K562 (cell line): Measurements from ENCODE around the gene MAK. TPM values are rescaled to one million over a fixed set of nuclear protein-coding genes. Genes with fewer than 3 reads are reported as not detected.

Experiments used
- ATAC-seq: fragments of 200-7000 bp; cut with Tn5 transposase; 3 replicates; pipeline ENCODE4 v1.9.1; 2020; ENCODE audit warnings: moderate library complexity
- BruUV-seq: library from RNA; stranded (reverse); fragments of 400-500 nt; replicated peaks from 2 replicates; lab custom pipeline; 2021; lab: Mats Ljungman, UMichigan
- CTCF ChIA-PET: fragments of 300-600 bp; formaldehyde crosslinking; extraction: SDS; loops from one replicate; lab custom pipeline; 2021; ENCODE audit warnings: low intra/inter-chr PET ratio; lab: Yijun Ruan, JAX
- POLR2A ChIA-PET: fragments of 300-600, 350-650 bp; sonication (Branson Sonifier 250); formaldehyde crosslinking; extraction: SDS; loops from one replicate; lab custom pipeline; 2021; ENCODE audit warnings: antibody characterized with exemption, inconsistent platforms; lab: Yijun Ruan, JAX
- DNase-seq, 4 experiments: peaks; one replicate each; pipeline versions ENCODE4 v3.0.0 to v3.0.0-alpha.2; 2011 to 2018; ENCODE audit warnings: low spot score in 3 of 4, mixed read lengths in 3 of 4; ENCODE audit errors: extremely low read depth in 1 of 4
- FAIRE-seq: peaks from 2 replicates; lab custom pipeline; 2011; peaks lifted over from hg19 to GRCh38; lab: Jason Lieb, UNC
- H2AFZ ChIP-seq: 2 replicates; pipeline ENCODE4 v1.6.0; 2011; ENCODE audit warnings: low read depth, low read length, control low read depth, inconsistent platforms
- H3K27ac ChIP-seq: fragments of 200-600 bp; 3 replicates; pipeline ENCODE4 v1.8.0; 2011; ENCODE audit warnings: low read depth, mild to moderate bottlenecking, control low read depth, inconsistent platforms, low read length, moderate library complexity, mixed read lengths; ENCODE audit errors: extremely low read depth
- H3K27me3 ChIP-seq, 2 experiments: fragments of 300-600 bp in 1 of 2; 2 replicates in 1 of 2; 3 replicates in 1 of 2; pipeline versions ENCODE4 v1.6.0 to v1.8.0; 2011; ENCODE audit warnings: inconsistent platforms in 2 of 2, low read length in 2 of 2, mild to moderate bottlenecking in 1 of 2, mixed read lengths in 1 of 2, moderate library complexity in 1 of 2; ENCODE audit not compliant: control insufficient read depth in 2 of 2, insufficient read depth in 2 of 2
- H3K36me3 ChIP-seq: fragments of 300-600 bp; 3 replicates; pipeline ENCODE4 v1.8.0; 2011; ENCODE audit warnings: mild to moderate bottlenecking, low read length, inconsistent platforms; ENCODE audit not compliant: control insufficient read depth, insufficient read depth
- H3K4me1 ChIP-seq, 2 experiments: fragments of 200-600 bp in 1 of 2; replicated peaks in 1 of 2; 2 replicates in 1 of 2; 3 replicates in 1 of 2; pipeline versions ENCODE4 v1.5.1 to v1.8.0; 2011; ENCODE audit warnings: inconsistent platforms in 2 of 2, low read length in 2 of 2, mild to moderate bottlenecking in 1 of 2, mixed read lengths in 1 of 2, moderate library complexity in 1 of 2; ENCODE audit not compliant: control insufficient read depth in 2 of 2, insufficient read depth in 2 of 2
- H3K4me2 ChIP-seq: 2 replicates; pipeline ENCODE4 v1.6.1; 2011; ENCODE audit warnings: low read length, control low read depth, inconsistent platforms, mixed read lengths; ENCODE audit not compliant: insufficient read depth
- H3K4me3 ChIP-seq: fragments of 200-600 bp; sonication (generic), shearing (Covaris generic); 2 replicates; pipeline ENCODE4 v1.5.1; 2016; ENCODE audit warnings: control low read depth, inconsistent platforms
- H3K79me2 ChIP-seq: fragments of 200-600 bp; 3 replicates; pipeline ENCODE4 v1.8.0; 2011; ENCODE audit warnings: low read length, inconsistent platforms; ENCODE audit not compliant: control insufficient read depth, insufficient read depth
- H3K9ac ChIP-seq, 2 experiments: 2 replicates each; pipeline versions ENCODE4 v1.6.0 to v1.6.1; 2011; ENCODE audit warnings: low read depth in 2 of 2, low read length in 2 of 2, control low read depth in 1 of 2, inconsistent platforms in 1 of 2, mild to moderate bottlenecking in 1 of 2, mixed read lengths in 1 of 2; ENCODE audit not compliant: insufficient read depth in 1 of 2
- H3K9me1 ChIP-seq: one replicate; pipeline ENCODE4 v1.6.0; 2011; ENCODE audit warnings: inconsistent platforms, mild to moderate bottlenecking, low read length, moderate library complexity; ENCODE audit not compliant: control insufficient read depth, insufficient read depth
- H3K9me3 ChIP-seq: replicated peaks from 2 replicates; pipeline ENCODE4 v1.5.1; 2011; ENCODE audit warnings: low read depth, low read length, inconsistent platforms; ENCODE audit not compliant: control insufficient read depth, insufficient read depth
- H4K20me1 ChIP-seq: replicated peaks from 2 replicates; pipeline ENCODE4 v1.6.1; 2011; ENCODE audit warnings: low read length, inconsistent platforms, mixed read lengths; ENCODE audit not compliant: control insufficient read depth, insufficient read depth
- ARID1B ChIP-seq: fragments of 450-650 bp; IDR thresholded peaks from 2 replicates; pipeline ENCODE4 v1.6.1; 2016; ENCODE audit warnings: antibody characterized with exemption, mild to moderate bottlenecking, inconsistent platforms
- CBFA2T2 ChIP-seq: fragments of 450-650 bp; conservative IDR thresholded peaks from 2 replicates; pipeline ENCODE4 v1.6.1; 2017; ENCODE audit warnings: mild to moderate bottlenecking
- FOXM1 ChIP-seq, 2 experiments: fragments of 450-650 bp in 1 of 2; sonication (generic) in 1 of 2; formaldehyde crosslinking in 1 of 2; IDR thresholded peaks; 2 replicates each; pipeline versions ENCODE4 v1.6.1 to v1.9.0; 2017 to 2022; ENCODE audit warnings: low read depth in 2 of 2, mild to moderate bottlenecking in 2 of 2, missing genetic modification reagents in 1 of 2, moderate library complexity in 1 of 2
- KDM1A ChIP-seq, 2 experiments: fragments of 450-650 bp; IDR thresholded peaks; 2 replicates each; pipeline ENCODE4 v1.6.1; 2016; ENCODE audit warnings: mild to moderate bottlenecking in 2 of 2
- PML ChIP-seq: IDR thresholded peaks from 2 replicates; pipeline ENCODE4 v1.6.1; 2012; ENCODE audit warnings: low read length, inconsistent platforms
- POLR2AphosphoS5 ChIP-seq: IDR thresholded peaks from 2 replicates; pipeline ENCODE4 v1.6.1; 2011; ENCODE audit warnings: mild to moderate bottlenecking, low read depth, low read length, moderate library complexity; ENCODE audit not compliant: control insufficient read depth, insufficient read depth
- STAT5A ChIP-seq: IDR thresholded peaks from 2 replicates; pipeline ENCODE4 v1.6.1; 2012; ENCODE audit warnings: low read length, inconsistent platforms, borderline replicate concordance
- TAF9B ChIP-seq: fragments of 450-650 bp; IDR thresholded peaks from 2 replicates; pipeline ENCODE4 v1.6.1; 2018; ENCODE audit warnings: mild to moderate bottlenecking; ENCODE audit not compliant: partially characterized antibody
- TBL1XR1 ChIP-seq, 2 experiments: IDR thresholded peaks; 2 replicates each; pipeline ENCODE4 v1.6.1; 2012; ENCODE audit warnings: improper control_type of control experiment in 2 of 2, low read length in 2 of 2, mild to moderate bottlenecking in 1 of 2
- TCF3 ChIP-seq: sonication (generic); formaldehyde crosslinking; IDR thresholded peaks from 2 replicates; pipeline ENCODE4 v1.4.0; 2020; ENCODE audit warnings: mild to moderate bottlenecking, missing genetic modification reagents
- ZNF316 ChIP-seq: fragments of 450-650 bp; IDR thresholded peaks from 2 replicates; pipeline ENCODE4 v1.6.1; 2016
- WGBS: fragments of 100-300 bp; shearing (Covaris generic); methylation state at CpG from one replicate; pipeline ENCODE4 v1.1.6; 2016; ENCODE audit warnings: low coverage, mixed read lengths; ENCODE audit not compliant: insufficient coverage; ENCODE audit errors: missing lambda C conversion rate; 5-methylcytosine and 5-hydroxymethylcytosine counted together
- in situ Hi-C: fragments of 300-500 bp; cut with MboI; formaldehyde crosslinking; loops from 4 replicates; pipeline ENCODE4 v1.15.0; 2018; ENCODE audit warnings: inconsistent platforms, mixed read lengths
- intact Hi-C: fragments of 100-400 bp; cut with micrococcal nuclease; formaldehyde crosslinking; loops from 2 replicates; pipeline ENCODE4 v1.14.2; 2022
- polyA plus RNA-seq, 8 experiments: library from polyadenylated mRNA; depleted of rRNA in 4 of 8; stranded (reverse) in 5 of 8; unstranded in 3 of 8; fragments of >200 nt; fragmentation: Nextera tagmentation in 2 of 8; fragmentation: Illumina TruSeq in 1 of 8; extraction: Ambion mirVana in 2 of 8; extraction: Trizol in 1 of 8; gene quantifications; 2 replicates each; pipeline versions ENCODE4 v1.2.1 to v1.2.3, GENCODE V29; 2011 to 2014; ENCODE audit warnings: inconsistent platforms in 1 of 8, missing spikeins in 1 of 8
- total RNA-seq, 7 experiments: library from RNA; depleted of rRNA in 6 of 7; stranded (reverse); fragments of >200 nt in 6 of 7; fragmentation: Illumina TruSeq in 2 of 7; extraction: Trizol in 2 of 7; gene quantifications; 2 replicates each; pipeline versions ENCODE4 v1.2.1 to v1.2.3, GENCODE V29; 2011 to 2021; ENCODE audit warnings: low replicate concordance in 1 of 7
- TF ChIP-seq, protein P1 (sequence below): fragments of 450-650 bp; IDR thresholded peaks from 2 replicates; pipeline ENCODE4 v1.6.1; 2018; ENCODE audit not compliant: partially characterized antibody
- TF ChIP-seq, protein P2 (sequence below): fragments of 450-650 bp; IDR thresholded peaks from 2 replicates; pipeline ENCODE4 v1.6.1; 2016; ENCODE audit warnings: borderline replicate concordance
- TF ChIP-seq, protein P3 (sequence below): fragments of 250-450 bp; sonication (Bioruptor Pico); IDR thresholded peaks from 2 replicates; pipeline ENCODE4 v1.5.0; 2020; ENCODE audit warnings: mild to moderate bottlenecking

The MAK gene
- total and polyA plus RNA-seq, 9 of the 15 experiments (the other 6 are each of a cell fraction or from before 2014, with no cell fraction given) = 0.25 to 1.1 (median 0.53) TPM

DNA sequence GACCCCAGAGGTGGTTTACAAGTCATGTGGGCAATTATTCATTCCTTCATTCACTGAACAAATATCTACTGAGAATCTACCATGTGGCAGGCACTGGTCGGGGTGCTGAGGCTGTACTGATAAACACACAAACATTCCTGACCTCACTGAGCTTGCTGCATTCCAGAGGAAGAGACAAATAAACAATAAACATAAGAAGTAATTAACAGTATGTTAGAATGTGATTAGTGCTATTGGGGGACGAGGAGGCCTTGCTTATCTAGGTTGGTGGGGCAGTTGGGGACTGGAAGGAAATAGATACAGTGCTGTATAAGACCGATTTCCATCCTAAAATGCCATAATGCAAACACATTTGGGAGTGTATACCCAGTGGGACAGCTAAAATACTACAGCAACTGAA is 44.1 kb downstream of the MAK start:
- intact Hi-C loops (no loop called here), in situ Hi-C loops (no loop called here)
- Histone ChIP-seq H3K4me3 (no peak overlapping the region), H3K27ac (peak overlapping the region; percentile 13; the same call in 1 of the 3 replicates), H3K9me1 (no peaks in the 10 kb centered on the region), H3K9me3 (no peaks in the 10 kb centered on the region), H3K4me2 (no peak overlapping the region), H3K36me3 (peaks cover 2% of the 10 kb centered on the region; the same call in 2 of the 3 replicates), H3K79me2 (no peaks in the 10 kb centered on the region), H3K9ac (no peak overlapping the region), H3K27me3 (no peaks in the 10 kb centered on the region), H4K20me1 (no peaks in the 10 kb centered on the region), H3K4me1 (peaks cover 0 to 3% of the 10 kb centered on the region in 2 experiments; a peak in 2 of 5 replicates), H2AFZ (no peak overlapping the region)
- ChIA-PET POLR2A (interaction anchor here (0.6 to 1.3 kb wide), 4 partner anchors 23 to 682 kb away, joined by 3 read pairs; partner anchors contain the start of genes C6orf52 and PAK1IP1), CTCF (no interaction called here)
- no peak for FAIRE-seq
- peak in 2 of 4 experiments; percentile 42 to 49 for DNase-seq
- ATAC-seq = peak; percentile 56
- no TSS peak for BruUV-seq
- WGBS = 17% methylated on average over 3 of the region's 3 CpGs
- TF ChIP-seq PML (peak; percentile 46; the same call in 1 of the 2 replicates), KDM1A (IDR thresholded peaks at IDR 0.05) (peak; percentile 49 to 54; a peak in 1 of 4 replicates), POLR2AphosphoS5 (peak; percentile 38; the same call in 1 of the 2 replicates), CBFA2T2 (peak; percentile 78), FOXM1 (IDR thresholded peaks at IDR 0.05; ENCODE audit: low read depth) (0 out of 2 replicates have a peak, but pooled peaks have one; percentile 16), FOXM1 (CRISPR knock-in tag; IDR thresholded peaks at IDR 0.05; ENCODE audit: low read depth) (no peak), ARID1B (peak; percentile 81), ZNF316 (peak; percentile 38; the same call in 1 of the 2 replicates), STAT5A (peak; percentile 60; the same call in 1 of the 2 replicates), TAF9B (no peak), TBL1XR1 (IDR thresholded peaks at IDR 0.05; ENCODE audit: low read length in 2 of 2) (no peak), TCF3 (CRISPR knock-in tag) (peak; percentile 61)
- TF ChIP-seq, protein P1, sequence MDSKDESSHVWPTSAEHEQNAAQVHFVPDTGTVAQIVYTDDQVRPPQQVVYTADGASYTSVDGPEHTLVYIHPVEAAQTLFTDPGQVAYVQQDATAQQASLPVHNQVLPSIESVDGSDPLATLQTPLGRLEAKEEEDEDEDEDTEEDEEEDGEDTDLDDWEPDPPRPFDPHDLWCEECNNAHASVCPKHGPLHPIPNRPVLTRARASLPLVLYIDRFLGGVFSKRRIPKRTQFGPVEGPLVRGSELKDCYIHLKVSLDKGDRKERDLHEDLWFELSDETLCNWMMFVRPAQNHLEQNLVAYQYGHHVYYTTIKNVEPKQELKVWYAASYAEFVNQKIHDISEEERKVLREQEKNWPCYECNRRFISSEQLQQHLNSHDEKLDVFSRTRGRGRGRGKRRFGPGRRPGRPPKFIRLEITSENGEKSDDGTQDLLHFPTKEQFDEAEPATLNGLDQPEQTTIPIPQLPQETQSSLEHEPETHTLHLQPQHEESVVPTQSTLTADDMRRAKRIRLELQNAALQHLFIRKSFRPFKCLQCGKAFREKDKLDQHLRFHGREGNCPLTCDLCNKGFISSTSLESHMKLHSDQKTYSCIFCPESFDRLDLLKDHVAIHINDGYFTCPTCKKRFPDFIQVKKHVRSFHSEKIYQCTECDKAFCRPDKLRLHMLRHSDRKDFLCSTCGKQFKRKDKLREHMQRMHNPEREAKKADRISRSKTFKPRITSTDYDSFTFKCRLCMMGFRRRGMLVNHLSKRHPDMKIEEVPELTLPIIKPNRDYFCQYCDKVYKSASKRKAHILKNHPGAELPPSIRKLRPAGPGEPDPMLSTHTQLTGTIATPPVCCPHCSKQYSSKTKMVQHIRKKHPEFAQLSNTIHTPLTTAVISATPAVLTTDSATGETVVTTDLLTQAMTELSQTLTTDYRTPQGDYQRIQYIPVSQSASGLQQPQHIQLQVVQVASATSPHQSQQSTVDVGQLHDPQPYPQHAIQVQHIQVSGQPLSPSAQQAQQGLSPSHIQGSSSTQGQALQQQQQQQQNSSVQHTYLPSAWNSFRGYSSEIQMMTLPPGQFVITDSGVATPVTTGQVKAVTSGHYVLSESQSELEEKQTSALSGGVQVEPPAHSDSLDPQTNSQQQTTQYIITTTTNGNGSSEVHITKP = peak; percentile 36
- TF ChIP-seq, protein P2, sequence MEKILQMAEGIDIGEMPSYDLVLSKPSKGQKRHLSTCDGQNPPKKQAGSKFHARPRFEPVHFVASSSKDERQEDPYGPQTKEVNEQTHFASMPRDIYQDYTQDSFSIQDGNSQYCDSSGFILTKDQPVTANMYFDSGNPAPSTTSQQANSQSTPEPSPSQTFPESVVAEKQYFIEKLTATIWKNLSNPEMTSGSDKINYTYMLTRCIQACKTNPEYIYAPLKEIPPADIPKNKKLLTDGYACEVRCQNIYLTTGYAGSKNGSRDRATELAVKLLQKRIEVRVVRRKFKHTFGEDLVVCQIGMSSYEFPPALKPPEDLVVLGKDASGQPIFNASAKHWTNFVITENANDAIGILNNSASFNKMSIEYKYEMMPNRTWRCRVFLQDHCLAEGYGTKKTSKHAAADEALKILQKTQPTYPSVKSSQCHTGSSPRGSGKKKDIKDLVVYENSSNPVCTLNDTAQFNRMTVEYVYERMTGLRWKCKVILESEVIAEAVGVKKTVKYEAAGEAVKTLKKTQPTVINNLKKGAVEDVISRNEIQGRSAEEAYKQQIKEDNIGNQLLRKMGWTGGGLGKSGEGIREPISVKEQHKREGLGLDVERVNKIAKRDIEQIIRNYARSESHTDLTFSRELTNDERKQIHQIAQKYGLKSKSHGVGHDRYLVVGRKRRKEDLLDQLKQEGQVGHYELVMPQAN = no peak
- TF ChIP-seq, protein P3, sequence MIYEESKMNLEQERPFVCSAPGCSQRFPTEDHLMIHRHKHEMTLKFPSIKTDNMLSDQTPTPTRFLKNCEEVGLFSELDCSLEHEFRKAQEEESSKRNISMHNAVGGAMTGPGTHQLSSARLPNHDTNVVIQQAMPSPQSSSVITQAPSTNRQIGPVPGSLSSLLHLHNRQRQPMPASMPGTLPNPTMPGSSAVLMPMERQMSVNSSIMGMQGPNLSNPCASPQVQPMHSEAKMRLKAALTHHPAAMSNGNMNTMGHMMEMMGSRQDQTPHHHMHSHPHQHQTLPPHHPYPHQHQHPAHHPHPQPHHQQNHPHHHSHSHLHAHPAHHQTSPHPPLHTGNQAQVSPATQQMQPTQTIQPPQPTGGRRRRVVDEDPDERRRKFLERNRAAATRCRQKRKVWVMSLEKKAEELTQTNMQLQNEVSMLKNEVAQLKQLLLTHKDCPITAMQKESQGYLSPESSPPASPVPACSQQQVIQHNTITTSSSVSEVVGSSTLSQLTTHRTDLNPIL (CRISPR knock-in tag) = no peak
